Prostate gland (tissue), 2 donors: ENCODE results near the gene RPP38.

Experiments used
- CTCF ChIP-seq, 4 experiments: fragments of 200-600 bp in 2 of 4; fragments of 450-650 bp in 2 of 4; sonication (generic) in 2 of 4; IDR thresholded peaks; 1 replicate in 3 of 4; 2 replicates in 1 of 4; pipeline ENCODE4 v1.5.1; 2016 to 2019; ENCODE audit warnings: antibody characterized with exemption in 4 of 4, mild to moderate bottlenecking in 2 of 4, moderate library complexity in 2 of 4
- POLR2A ChIP-seq: fragments of 450-650 bp; IDR thresholded peaks from one replicate; pipeline ENCODE4 v1.6.1; 2016; ENCODE audit warnings: antibody characterized with exemption, mild to moderate bottlenecking

DNA sequence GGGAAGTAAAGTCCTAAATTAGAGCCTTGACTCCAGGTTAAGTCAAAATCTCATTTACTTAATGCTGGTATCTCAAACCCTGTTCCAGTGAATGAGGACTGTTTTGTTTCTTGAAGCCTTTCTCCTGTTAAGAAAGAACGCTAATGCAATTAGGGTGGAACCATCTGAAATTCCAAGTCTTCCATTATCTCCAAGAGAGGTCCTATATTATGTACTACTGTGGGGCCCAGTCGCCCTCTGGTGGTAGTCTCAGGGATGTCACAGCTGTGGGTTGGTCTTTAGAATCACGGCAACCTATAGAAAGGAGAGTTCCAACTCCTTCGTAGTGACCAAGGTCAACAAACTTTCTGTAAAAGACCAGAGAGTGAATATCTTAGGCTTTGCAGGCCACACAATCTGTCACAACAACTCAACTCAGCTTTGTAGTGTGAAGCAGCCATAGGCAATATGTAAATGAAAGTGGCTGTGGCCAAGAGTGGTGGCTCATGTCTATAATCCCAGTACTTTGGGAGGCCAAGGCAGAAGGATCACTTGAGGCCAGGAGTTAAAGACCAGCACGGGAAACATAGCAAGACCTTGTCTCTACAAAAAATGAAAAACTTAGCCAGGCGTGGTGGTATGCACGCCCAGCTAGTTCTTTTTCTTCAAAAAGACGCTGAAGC is 9.3 kb downstream of the RPP38 start:
- no peak for TF ChIP-seq POLR2A
- TF ChIP-seq CTCF (IDR thresholded peaks at IDR 0.05): peak; percentile 74 to 88 (median 86)
